Stimulated activated memory B cell treated with anti-CD40 and anti-IgM and Interleukin-4, amounts not matched to agents 10 μg/mL and 1 μg/mL and 100 μg/mL, for 72 hours (primary cell): ENCODE data around the gene TMEFF2.

Experiments used
- ATAC-seq: fragments of 150-1000 bp; cut with Tn5 transposase; 2 replicates; pipeline ENCODE4 v1.10.0; 2021
- H3K27ac Mint-ChIP-seq: one replicate; pipeline ENCODE4 v1.8.0; 2022; ENCODE audit warnings: mild to moderate bottlenecking, mixed read lengths
- H3K27me3 Mint-ChIP-seq: one replicate; pipeline ENCODE4 v1.8.0; 2022; ENCODE audit warnings: mixed read lengths
- H3K36me3 Mint-ChIP-seq: one replicate; pipeline ENCODE4 v1.8.0; 2022; ENCODE audit warnings: mixed read lengths
- H3K4me1 Mint-ChIP-seq: one replicate; pipeline ENCODE4 v1.8.0; 2022; ENCODE audit warnings: mixed read lengths
- H3K4me3 Mint-ChIP-seq: one replicate; pipeline ENCODE4 v1.8.0; 2022; ENCODE audit warnings: mild to moderate bottlenecking, moderate library complexity, mixed read lengths
- H3K9me3 Mint-ChIP-seq: one replicate; pipeline ENCODE4 v1.8.0; 2022; ENCODE audit warnings: mixed read lengths

TMEFF2 gene

GRCh38 chr2:191945623-191946022, 249.1 kb downstream of the TMEFF2 start:
- no peak for ATAC-seq
- no peaks in the 10 kb centered on the region for H3K27me3 Mint-ChIP-seq
- no peak overlapping the region for H3K27ac Mint-ChIP-seq
- H3K4me1 Mint-ChIP-seq: no peaks in the 10 kb centered on the region
- no peak overlapping the region for H3K4me3 Mint-ChIP-seq
- H3K9me3 Mint-ChIP-seq: no peaks in the 10 kb centered on the region
- no peaks in the 10 kb centered on the region for H3K36me3 Mint-ChIP-seq

- H3K9me3 Mint-ChIP-seq: no peaks in the 10 kb centered on the region
- no peaks in the 10 kb centered on the region for H3K4me1 Mint-ChIP-seq
- no peaks in the 10 kb centered on the region for H3K36me3 Mint-ChIP-seq
- no peak overlapping the region for H3K4me3 Mint-ChIP-seq
- no peak overlapping the region for H3K27ac Mint-ChIP-seq
- no peaks in the 10 kb centered on the region for H3K27me3 Mint-ChIP-seq
- ATAC-seq: no peak
Measured at GRCh38 chr2:191942739-191943103, 252.0 kb downstream of the TMEFF2 start.

- Mint-ChIP-seq H3K4me3 (no peak overlapping the region), H3K27ac (no peak overlapping the region), H3K27me3 (no peaks in the 10 kb centered on the region), H3K4me1 (no peaks in the 10 kb centered on the region), H3K9me3 (no peaks in the 10 kb centered on the region), H3K36me3 (no peaks in the 10 kb centered on the region)
- ATAC-seq: no peak
Measured at GRCh38 chr2:191942090-191942738, 252.5 kb downstream of the TMEFF2 start.

GRCh38 chr2:191941376-191941929, 253.3 kb downstream of the TMEFF2 start:
- Mint-ChIP-seq H3K9me3 (no peaks in the 10 kb centered on the region), H3K27ac (no peak overlapping the region), H3K27me3 (no peaks in the 10 kb centered on the region), H3K4me3 (no peak overlapping the region), H3K4me1 (no peaks in the 10 kb centered on the region), H3K36me3 (no peaks in the 10 kb centered on the region)
- ATAC-seq: no peak

GRCh38 chr2:191938779-191939178, 256.0 kb downstream of the TMEFF2 start:
- H3K9me3 Mint-ChIP-seq: no peaks in the 10 kb centered on the region
- no peak for ATAC-seq
- H3K36me3 Mint-ChIP-seq: no peaks in the 10 kb centered on the region
- H3K4me1 Mint-ChIP-seq: no peaks in the 10 kb centered on the region
- H3K27me3 Mint-ChIP-seq: peaks cover 9% of the 10 kb centered on the region
- no peak overlapping the region for H3K4me3 Mint-ChIP-seq
- H3K27ac Mint-ChIP-seq: no peak overlapping the region

- Mint-ChIP-seq H3K27ac (no peak overlapping the region), H3K4me3 (no peak overlapping the region), H3K4me1 (no peaks in the 10 kb centered on the region), H3K27me3 (peaks cover 18% of the 10 kb centered on the region), H3K9me3 (no peaks in the 10 kb centered on the region), H3K36me3 (no peaks in the 10 kb centered on the region)
- no peak for ATAC-seq
Measured at GRCh38 chr2:191936882-191937405, 257.8 kb downstream of the TMEFF2 start.

GRCh38 chr2:191935247-191935646, 259.5 kb downstream of the TMEFF2 start:
- H3K4me3 Mint-ChIP-seq: no peak overlapping the region
- no peak overlapping the region for H3K27ac Mint-ChIP-seq
- no peaks in the 10 kb centered on the region for H3K4me1 Mint-ChIP-seq
- ATAC-seq: no peak
- H3K36me3 Mint-ChIP-seq: no peaks in the 10 kb centered on the region
- H3K27me3 Mint-ChIP-seq: peaks cover 18% of the 10 kb centered on the region
- H3K9me3 Mint-ChIP-seq: no peaks in the 10 kb centered on the region

GRCh38 chr2:191933307-191934105, 261.2 kb downstream of the TMEFF2 start:
- Mint-ChIP-seq H3K4me1 (no peaks in the 10 kb centered on the region), H3K36me3 (no peaks in the 10 kb centered on the region), H3K27me3 (peaks cover 18% of the 10 kb centered on the region), H3K4me3 (no peak overlapping the region), H3K9me3 (no peaks in the 10 kb centered on the region), H3K27ac (no peak overlapping the region)
- ATAC-seq: no peak

GRCh38 chr2:191932286-191932685, 262.4 kb downstream of the TMEFF2 start:
- Mint-ChIP-seq H3K9me3 (no peaks in the 10 kb centered on the region), H3K4me1 (no peaks in the 10 kb centered on the region), H3K36me3 (no peaks in the 10 kb centered on the region), H3K27ac (no peak overlapping the region), H3K27me3 (peaks cover 18% of the 10 kb centered on the region), H3K4me3 (no peak overlapping the region)
- no peak for ATAC-seq

GRCh38 chr2:191931329-191931728, 263.4 kb downstream of the TMEFF2 start:
- no peak for ATAC-seq
- Mint-ChIP-seq H3K4me3 (no peak overlapping the region), H3K27me3 (peaks cover 18% of the 10 kb centered on the region), H3K4me1 (no peaks in the 10 kb centered on the region), H3K27ac (no peak overlapping the region), H3K9me3 (no peaks in the 10 kb centered on the region), H3K36me3 (no peaks in the 10 kb centered on the region)

GRCh38 chr2:191930205-191930604, 264.5 kb downstream of the TMEFF2 start:
- Mint-ChIP-seq H3K27ac (no peak overlapping the region), H3K9me3 (no peaks in the 10 kb centered on the region), H3K4me3 (no peak overlapping the region), H3K36me3 (no peaks in the 10 kb centered on the region), H3K4me1 (no peaks in the 10 kb centered on the region), H3K27me3 (peaks cover 18% of the 10 kb centered on the region)
- ATAC-seq: no peak

- Mint-ChIP-seq H3K4me1 (no peaks in the 10 kb centered on the region), H3K9me3 (no peaks in the 10 kb centered on the region), H3K27ac (no peak overlapping the region), H3K36me3 (no peaks in the 10 kb centered on the region), H3K27me3 (peaks cover 14% of the 10 kb centered on the region), H3K4me3 (no peak overlapping the region)
- no peak for ATAC-seq
Measured at GRCh38 chr2:191929288-191929687, 265.4 kb downstream of the TMEFF2 start.

GRCh38 chr2:191927991-191928390, 266.7 kb downstream of the TMEFF2 start:
- Mint-ChIP-seq H3K27me3 (peaks cover 1% of the 10 kb centered on the region), H3K27ac (no peak overlapping the region), H3K36me3 (no peaks in the 10 kb centered on the region), H3K4me3 (no peak overlapping the region), H3K9me3 (no peaks in the 10 kb centered on the region), H3K4me1 (no peaks in the 10 kb centered on the region)
- ATAC-seq: no peak

GRCh38 chr2:191927319-191927867, 267.3 kb downstream of the TMEFF2 start:
- no peak for ATAC-seq
- no peaks in the 10 kb centered on the region for H3K27me3 Mint-ChIP-seq
- no peak overlapping the region for H3K27ac Mint-ChIP-seq
- no peaks in the 10 kb centered on the region for H3K36me3 Mint-ChIP-seq
- peaks cover 2% of the 10 kb centered on the region for H3K9me3 Mint-ChIP-seq
- H3K4me1 Mint-ChIP-seq: no peaks in the 10 kb centered on the region
- H3K4me3 Mint-ChIP-seq: no peak overlapping the region

GRCh38 chr2:191926671-191927070, 268.1 kb downstream of the TMEFF2 start:
- H3K4me3 Mint-ChIP-seq: no peak overlapping the region

More at GRCh38 chr2:191926671-191927070, 268.1 kb downstream of the TMEFF2 start:
- ATAC-seq: no peak
- Mint-ChIP-seq H3K9me3 (peaks cover 2% of the 10 kb centered on the region), H3K27ac (no peak overlapping the region), H3K4me1 (no peaks in the 10 kb centered on the region), H3K27me3 (no peaks in the 10 kb centered on the region), H3K36me3 (no peaks in the 10 kb centered on the region)
